AG10803 (cell line): ENCODE results near the gene GID8.

ENCODE experiments used
- DNase-seq: peaks from one replicate; pipeline ENCODE4 v3.0.0; 2010; ENCODE audit warnings: low read depth
- H3K4me3 ChIP-seq: 2 replicates; pipeline ENCODE4 v1.5.1; 2011; ENCODE audit warnings: mild to moderate bottlenecking, low read length, control low read depth
- CTCF ChIP-seq: conservative IDR thresholded peaks from 2 replicates; pipeline ENCODE4 v1.5.1; 2011; ENCODE audit warnings: mild to moderate bottlenecking, low read length, control low read depth, inconsistent platforms

The GID8 gene

GRCh38 chr20:62995898-62996595 lies 58.1 kb downstream of the GID8 start:
- no peak overlapping the region for H3K4me3 ChIP-seq
- no peak for TF ChIP-seq CTCF
- no peak for DNase-seq

GRCh38 chr20:62996596-62996982 lies 58.6 kb downstream of the GID8 start:
- no peak for TF ChIP-seq CTCF
- no peak for DNase-seq
- H3K4me3 ChIP-seq: no peak overlapping the region

- no peak for TF ChIP-seq CTCF
- DNase-seq: no peak
- no peak overlapping the region for H3K4me3 ChIP-seq
These were observed 59.6 kb downstream of the GID8 start for GRCh38 chr20:62997417-62998035.
